Bronchial epithelial cell (primary cell): Measurements from ENCODE around the gene ESR1. TPM values are rescaled to one million over a fixed set of nuclear protein-coding genes. Genes with fewer than 3 reads are reported as not detected.
"Not testable (repeated sequence)": the region's sequence is repeated elsewhere in the genome, so short reads cannot be mapped to it uniquely, and the experiment has no call there.

Experiments used
- DNase-seq: peaks from one replicate; pipeline ENCODE4 v3.0.0-alpha.2; 2010; ENCODE audit warnings: low read depth
- FAIRE-seq: peaks from 2 replicates; lab custom pipeline; 2011; peaks lifted over from hg19 to GRCh38; lab: Jason Lieb, UNC
- H3K27me3 ChIP-seq: 2 replicates; pipeline ENCODE4 v1.5.1; 2011; ENCODE audit warnings: low read length; ENCODE audit not compliant: control insufficient read depth, insufficient read depth
- H3K36me3 ChIP-seq: 2 replicates; pipeline ENCODE4 v1.5.1; 2011; ENCODE audit warnings: low read length; ENCODE audit not compliant: control insufficient read depth, insufficient read depth
- H3K4me3 ChIP-seq: 2 replicates; pipeline ENCODE4 v1.5.1; 2011; ENCODE audit warnings: mild to moderate bottlenecking, low read depth, low read length, control low read depth
- total RNA-seq: library from RNA; depleted of rRNA; stranded (reverse); fragments of >200 nt; gene quantifications from 2 replicates; pipeline ENCODE4 v1.2.1, GENCODE V29; 2014
- TF ChIP-seq, protein P1 (sequence below): IDR thresholded peaks from 2 replicates; pipeline ENCODE4 v1.5.1; 2011; ENCODE audit warnings: mild to moderate bottlenecking, moderate library complexity, low read length, control low read depth, inconsistent platforms; ENCODE audit not compliant: insufficient read depth, severe bottlenecking

Gene ESR1
- total RNA-seq, 1 donor from 2014 or later, result under 0.01 TPM

DNA sequence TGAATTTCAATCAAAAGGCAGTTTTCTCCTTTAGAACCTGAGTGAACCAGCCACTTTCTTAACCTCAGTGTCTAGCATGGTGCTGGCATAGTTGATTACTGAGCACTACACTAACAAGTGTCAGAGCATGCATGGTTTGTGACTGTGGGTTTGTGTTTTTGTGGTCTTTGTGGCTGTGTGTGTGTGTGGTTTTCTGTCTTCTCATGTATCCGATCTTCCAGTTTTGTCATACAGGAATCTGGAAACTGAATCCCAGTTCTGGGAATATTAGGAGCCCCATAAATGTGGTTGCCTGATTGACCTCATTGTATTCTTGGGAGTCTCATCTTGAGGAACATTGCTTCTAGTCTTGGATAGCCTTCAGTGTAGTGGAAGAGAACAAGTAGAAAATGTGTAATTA lies 73.7 kb downstream of the ESR1 start:
- H3K36me3 ChIP-seq, result no peaks in the 10 kb centered on the region
- no peak for DNase-seq
- H3K4me3 ChIP-seq, result no peak overlapping the region
- TF ChIP-seq, protein P1, sequence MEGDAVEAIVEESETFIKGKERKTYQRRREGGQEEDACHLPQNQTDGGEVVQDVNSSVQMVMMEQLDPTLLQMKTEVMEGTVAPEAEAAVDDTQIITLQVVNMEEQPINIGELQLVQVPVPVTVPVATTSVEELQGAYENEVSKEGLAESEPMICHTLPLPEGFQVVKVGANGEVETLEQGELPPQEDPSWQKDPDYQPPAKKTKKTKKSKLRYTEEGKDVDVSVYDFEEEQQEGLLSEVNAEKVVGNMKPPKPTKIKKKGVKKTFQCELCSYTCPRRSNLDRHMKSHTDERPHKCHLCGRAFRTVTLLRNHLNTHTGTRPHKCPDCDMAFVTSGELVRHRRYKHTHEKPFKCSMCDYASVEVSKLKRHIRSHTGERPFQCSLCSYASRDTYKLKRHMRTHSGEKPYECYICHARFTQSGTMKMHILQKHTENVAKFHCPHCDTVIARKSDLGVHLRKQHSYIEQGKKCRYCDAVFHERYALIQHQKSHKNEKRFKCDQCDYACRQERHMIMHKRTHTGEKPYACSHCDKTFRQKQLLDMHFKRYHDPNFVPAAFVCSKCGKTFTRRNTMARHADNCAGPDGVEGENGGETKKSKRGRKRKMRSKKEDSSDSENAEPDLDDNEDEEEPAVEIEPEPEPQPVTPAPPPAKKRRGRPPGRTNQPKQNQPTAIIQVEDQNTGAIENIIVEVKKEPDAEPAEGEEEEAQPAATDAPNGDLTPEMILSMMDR, result no peak
- no peak for FAIRE-seq
- no peaks in the 10 kb centered on the region for H3K27me3 ChIP-seq

DNA sequence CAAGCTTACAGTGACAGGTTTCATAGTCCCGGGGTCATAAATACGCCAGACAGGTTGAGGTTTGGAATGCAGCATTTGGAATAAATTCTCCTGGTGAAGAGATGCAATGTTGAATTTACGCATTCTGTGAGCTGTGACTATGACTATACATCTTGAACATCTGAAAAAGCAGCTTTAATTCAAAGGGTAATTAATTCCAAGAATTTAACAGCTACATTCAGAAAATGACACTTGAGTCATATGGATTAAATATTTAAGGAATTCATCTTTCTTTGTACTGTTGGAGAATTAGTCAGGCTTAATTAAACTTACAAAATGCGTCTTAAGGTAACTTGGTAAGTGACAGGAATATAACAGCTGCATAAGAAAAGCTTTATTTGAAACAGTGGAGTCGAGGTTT lies 74.7 kb downstream of the ESR1 start:
- TF ChIP-seq, protein P1, result no peak

DNA sequence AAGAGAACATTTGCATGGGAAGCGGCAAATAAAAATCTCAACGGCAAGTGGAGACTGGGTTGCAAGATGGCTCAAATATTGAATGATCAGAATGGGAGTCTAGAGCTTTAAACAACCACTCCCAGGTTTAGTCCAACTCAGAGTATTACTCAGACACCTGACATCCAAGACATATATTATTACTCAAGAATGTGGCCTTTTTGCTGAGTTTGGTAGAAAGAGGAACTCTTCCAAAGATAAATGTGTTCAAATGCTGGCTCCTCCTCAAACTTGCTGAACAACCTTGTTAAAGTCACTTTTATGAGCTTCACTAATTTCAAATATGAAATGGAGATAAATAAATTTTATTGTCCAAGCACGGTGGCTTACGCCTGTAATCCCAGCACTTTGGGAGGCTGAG lies 77.8 kb downstream of the ESR1 start:
- no peak for FAIRE-seq

More for the DNA sequence above, 74.7 kb downstream of the ESR1 start:
- no peak for DNase-seq
- Histone ChIP-seq H3K36me3 (no peaks in the 10 kb centered on the region), H3K27me3 (no peaks in the 10 kb centered on the region), H3K4me3 (no peak overlapping the region)
- FAIRE-seq, result no peak

DNA sequence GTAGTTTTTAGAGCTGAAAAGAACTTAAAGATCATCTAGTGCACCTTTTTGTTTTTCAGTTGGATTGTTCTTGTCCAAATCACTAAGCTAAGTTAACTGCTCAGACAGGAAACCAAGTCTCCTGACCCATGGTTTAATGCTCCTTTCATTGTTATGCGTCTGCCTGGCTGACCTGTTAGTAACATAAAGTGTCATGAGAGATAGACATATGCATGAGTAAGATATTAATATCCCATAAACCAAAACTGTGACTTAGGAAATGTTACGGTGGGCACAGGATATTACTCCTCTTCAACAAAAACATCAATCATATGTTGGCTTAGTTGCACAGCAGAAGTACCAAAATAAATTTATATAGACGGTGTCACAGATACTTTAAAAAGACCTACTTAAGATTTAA lies 84.0 kb downstream of the ESR1 start:
- no peak for FAIRE-seq
- DNase-seq, result no peak
- Histone ChIP-seq H3K36me3 (no peaks in the 10 kb centered on the region), H3K27me3 (no peaks in the 10 kb centered on the region), H3K4me3 (no peak overlapping the region)
- TF ChIP-seq, protein P1, result no peak

More for the DNA sequence above, 77.8 kb downstream of the ESR1 start:
- Histone ChIP-seq H3K36me3 (no peaks in the 10 kb centered on the region), H3K27me3 (no peaks in the 10 kb centered on the region), H3K4me3 (no peak overlapping the region)
- peak; percentile 29 for DNase-seq
- TF ChIP-seq, protein P1, result no peak

DNA sequence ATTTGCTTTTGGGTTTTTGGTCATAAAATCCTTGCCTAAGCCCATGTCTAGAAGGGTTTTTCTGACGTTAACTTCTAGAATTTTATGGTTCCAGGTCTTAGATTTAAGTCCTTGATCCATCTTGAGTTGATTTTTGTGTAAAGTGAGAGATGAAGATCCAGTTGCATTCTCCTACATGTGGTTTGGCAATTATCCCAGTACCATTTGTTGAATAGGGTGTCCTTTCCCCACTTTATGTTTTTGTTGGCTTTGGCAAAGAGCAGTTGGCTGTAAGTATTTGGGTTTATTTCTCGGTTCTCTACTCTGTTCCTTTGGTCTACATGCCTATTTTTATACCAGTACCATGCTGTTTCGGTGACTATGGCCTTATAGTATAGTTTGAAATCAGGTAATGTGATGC lies 86.9 kb downstream of the ESR1 start:
- not testable (repeated sequence) for DNase-seq, H3K4me3 ChIP-seq, FAIRE-seq, H3K27me3 ChIP-seq, H3K36me3 ChIP-seq

DNA sequence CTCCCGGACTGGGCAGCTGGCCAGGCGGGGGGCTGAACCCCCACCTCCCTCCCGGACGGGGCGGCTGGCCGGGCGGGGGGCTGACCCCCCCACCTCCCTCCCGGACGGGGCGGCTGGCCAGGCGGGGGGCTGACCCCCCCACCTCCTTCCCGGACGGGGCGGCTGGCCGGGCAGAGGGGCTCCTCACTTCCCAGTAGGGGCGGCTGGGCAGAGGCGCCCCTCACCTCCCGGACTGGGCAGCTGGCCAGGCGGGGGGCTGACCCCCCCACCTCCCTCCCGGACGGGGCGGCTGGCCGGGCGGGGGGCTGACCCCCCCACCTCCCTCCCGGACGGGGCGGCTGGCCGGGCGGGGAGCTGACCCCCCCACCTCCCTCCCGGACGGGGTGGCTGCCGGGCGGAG lies 91.7 kb downstream of the ESR1 start:
- not testable (repeated sequence) for H3K4me3 ChIP-seq, H3K36me3 ChIP-seq, FAIRE-seq, H3K27me3 ChIP-seq, DNase-seq

DNA sequence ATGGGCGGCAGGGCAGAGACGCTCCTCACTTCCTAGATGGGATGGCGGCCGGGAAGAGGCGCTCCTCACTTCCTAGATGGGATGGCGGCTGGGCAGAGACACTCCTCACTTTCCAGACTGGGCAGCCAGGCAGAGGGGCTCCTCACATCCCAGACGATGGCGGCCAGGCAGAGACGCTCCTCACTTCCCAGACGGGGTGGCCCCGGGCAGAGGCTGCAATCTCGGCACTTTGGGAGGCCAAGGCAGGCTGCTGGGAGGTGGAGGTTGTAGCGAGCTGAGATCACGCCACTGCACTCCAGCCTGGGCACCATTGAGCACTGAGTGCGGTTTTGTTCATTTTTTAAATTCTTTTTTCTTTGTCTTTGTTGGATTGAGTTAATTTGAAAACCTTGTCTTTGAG lies 92.3 kb downstream of the ESR1 start:
- not testable (repeated sequence) for H3K4me3 ChIP-seq, H3K36me3 ChIP-seq, FAIRE-seq, H3K27me3 ChIP-seq, DNase-seq
